Vagina (tissue), 2 donors: ENCODE measurements around the gene SVEP1. TPM values are rescaled to one million over a fixed set of nuclear protein-coding genes. Genes with fewer than 3 reads are reported as not detected.
"Not testable (repeated sequence)": the region's sequence is repeated elsewhere in the genome, so short reads cannot be mapped to it uniquely, and the experiment has no call there.

Experiments used
- DNase-seq, 2 donors: peaks; one replicate each; pipeline ENCODE4 v3.0.0-alpha.2; 2017; ENCODE audit errors: extremely low spot score in 2 of 2
- H3K27ac ChIP-seq: fragments of 200-600 bp; sonication (generic); one replicate; pipeline ENCODE4 v1.5.1; 2019
- H3K27me3 ChIP-seq: fragments of 200-600 bp; sonication (generic); one replicate; pipeline ENCODE4 v1.5.1; 2019
- H3K36me3 ChIP-seq, 2 donors: fragments of 200-600 bp; sonication (generic); one replicate each; pipeline ENCODE4 v1.5.1; 2017 to 2019
- H3K4me1 ChIP-seq: fragments of 200-600 bp; sonication (generic); one replicate; pipeline ENCODE4 v1.5.1; 2019
- H3K4me3 ChIP-seq, 2 donors: fragments of 200-600 bp; sonication (generic); 1 replicate in 1 of 2; 2 replicates in 1 of 2; pipeline ENCODE4 v1.5.1; 2016 to 2019
- H3K9me3 ChIP-seq: fragments of 200-600 bp; sonication (generic); one replicate; pipeline ENCODE4 v1.5.1; 2019
- CTCF ChIP-seq, 3 experiments: fragments of 450-650 bp in 2 of 3; fragments of 200-600 bp in 1 of 3; sonication (generic) in 1 of 3; IDR thresholded peaks; one replicate each; pipeline ENCODE4 v1.5.1; 2017 to 2019; ENCODE audit warnings: antibody characterized with exemption in 3 of 3, mild to moderate bottlenecking in 2 of 3, moderate library complexity in 2 of 3
- POLR2A ChIP-seq, 2 donors: fragments of 450-650 bp; IDR thresholded peaks; one replicate each; pipeline ENCODE4 v1.6.1; 2017; ENCODE audit warnings: antibody characterized with exemption in 2 of 2, mild to moderate bottlenecking in 2 of 2, moderate library complexity in 2 of 2
- POLR2AphosphoS5 ChIP-seq, 2 donors: sonication (generic); formaldehyde crosslinking; IDR thresholded peaks; one replicate each; pipeline ENCODE4 v1.9.0; 2017; ENCODE audit warnings: antibody characterized with exemption in 2 of 2, mild to moderate bottlenecking in 2 of 2, low read depth in 1 of 2; ENCODE audit not compliant: insufficient read depth in 1 of 2
- intact Hi-C: fragments of 100-400 bp; cut with DNase I; formaldehyde crosslinking; loops from one replicate; pipeline ENCODE4 v1.15.1; 2023
- total RNA-seq: library from RNA; depleted of rRNA; stranded (reverse); fragments of >200 nt; gene quantifications from one replicate; pipeline ENCODE4 v1.2.3, GENCODE V29; 2016

The SVEP1 gene
- total RNA-seq, 1 donor from 2014 or later, result 84.5 TPM

GRCh38 chr9:110541950-110542349 lies 37.6 kb downstream of the SVEP1 start:
- peaks cover 13% of the 10 kb centered on the region for H3K4me1 ChIP-seq
- H3K27ac ChIP-seq, result no peak overlapping the region
- no peaks in the 10 kb centered on the region for H3K36me3 ChIP-seq
- intact Hi-C loops, result no loop called here
- no peak for DNase-seq
- H3K9me3 ChIP-seq, result no peaks in the 10 kb centered on the region
- H3K27me3 ChIP-seq, result no peaks in the 10 kb centered on the region
- H3K4me3 ChIP-seq, result no peak overlapping the region
- no peak for TF ChIP-seq POLR2AphosphoS5 (IDR thresholded peaks at IDR 0.05; ENCODE audit: insufficient read depth in 1 of 2, low read depth in 1 of 2)
- no peak for TF ChIP-seq CTCF (IDR thresholded peaks at IDR 0.05)
- TF ChIP-seq POLR2A (IDR thresholded peaks at IDR 0.05), result no peak

GRCh38 chr9:110538647-110539041 lies 40.9 kb downstream of the SVEP1 start:
- no peak overlapping the region for H3K4me3 ChIP-seq
- no peak for DNase-seq
- no peaks in the 10 kb centered on the region for H3K36me3 ChIP-seq
- peaks cover 9% of the 10 kb centered on the region for H3K4me1 ChIP-seq
- H3K27ac ChIP-seq, result no peak overlapping the region
- intact Hi-C loops, result no loop called here
- no peaks in the 10 kb centered on the region for H3K27me3 ChIP-seq
- H3K9me3 ChIP-seq, result no peaks in the 10 kb centered on the region
- TF ChIP-seq POLR2A (IDR thresholded peaks at IDR 0.05) (no peak), POLR2AphosphoS5 (IDR thresholded peaks at IDR 0.05; ENCODE audit: insufficient read depth in 1 of 2, low read depth in 1 of 2) (no peak), CTCF (IDR thresholded peaks at IDR 0.05) (no peak)

- no peaks in the 10 kb centered on the region for H3K36me3 ChIP-seq
- intact Hi-C loops, result no loop called here
- H3K27ac ChIP-seq, result peak overlapping the region; percentile 29
- H3K9me3 ChIP-seq, result no peaks in the 10 kb centered on the region
- peaks cover 3% of the 10 kb centered on the region for H3K4me1 ChIP-seq
- DNase-seq, result no peak
- TF ChIP-seq CTCF (IDR thresholded peaks at IDR 0.05) (no peak), POLR2AphosphoS5 (IDR thresholded peaks at IDR 0.05; ENCODE audit: insufficient read depth in 1 of 2, low read depth in 1 of 2) (no peak), POLR2A (IDR thresholded peaks at IDR 0.05) (no peak)
- H3K27me3 ChIP-seq, result no peaks in the 10 kb centered on the region
- no peak overlapping the region for H3K4me3 ChIP-seq
These were observed 41.5 kb downstream of the SVEP1 start for GRCh38 chr9:110537841-110538646.

- no peaks in the 10 kb centered on the region for H3K9me3 ChIP-seq
- H3K4me3 ChIP-seq, result no peak overlapping the region
- H3K27ac ChIP-seq, result no peak overlapping the region
- intact Hi-C loops, result no loop called here
- no peaks in the 10 kb centered on the region for H3K27me3 ChIP-seq
- TF ChIP-seq POLR2AphosphoS5 (IDR thresholded peaks at IDR 0.05; ENCODE audit: insufficient read depth in 1 of 2, low read depth in 1 of 2), result peak; percentile 24 to 58
- TF ChIP-seq CTCF (IDR thresholded peaks at IDR 0.05), result no peak
- no peak for TF ChIP-seq POLR2A (IDR thresholded peaks at IDR 0.05)
- H3K4me1 ChIP-seq, result peaks cover 3% of the 10 kb centered on the region
- no peaks in the 10 kb centered on the region for H3K36me3 ChIP-seq
- DNase-seq, result no peak
These were observed 42.7 kb downstream of the SVEP1 start for GRCh38 chr9:110536822-110537221.

- DNase-seq, H3K4me3 ChIP-seq, H3K27me3 ChIP-seq, H3K36me3 ChIP-seq, H3K4me1 ChIP-seq, H3K9me3 ChIP-seq, intact Hi-C loops, H3K27ac ChIP-seq: not testable (repeated sequence)
These were observed 45.4 kb downstream of the SVEP1 start for GRCh38 chr9:110534162-110534561.
